BLaER1 treated with 17β-estradiol and CSF1 and Interleukin-3, amounts not matched to agents 10 nM and 100 nM (cell line): ENCODE measurements around the gene SERPINA3.
"Not testable (repeated sequence)": the region's sequence is repeated elsewhere in the genome, so short reads cannot be mapped to it uniquely, and the experiment has no call there.

Experiments
- H3K27ac ChIP-seq, 11 experiments: shearing (Covaris generic); formaldehyde crosslinking; 2 replicates each; pipeline ENCODE4 v1.8.1; 2022
- H3K27me3 ChIP-seq, 11 experiments: shearing (Covaris generic); formaldehyde crosslinking; 2 replicates each; pipeline ENCODE4 v1.8.1; 2022
- H3K36me3 ChIP-seq, 11 experiments: shearing (Covaris generic); formaldehyde crosslinking; 2 replicates each; pipeline ENCODE4 v1.8.1; 2022
- H3K4me1 ChIP-seq, 10 experiments: shearing (Covaris generic); formaldehyde crosslinking; 2 replicates each; pipeline ENCODE4 v1.8.1; 2022
- H3K4me2 ChIP-seq, 11 experiments: shearing (Covaris generic); formaldehyde crosslinking; 2 replicates each; pipeline ENCODE4 v1.8.1; 2022
- H3K4me3 ChIP-seq, 10 experiments: shearing (Covaris generic); formaldehyde crosslinking; 2 replicates each; pipeline ENCODE4 v1.8.1; 2022
- H3K9ac ChIP-seq, 11 experiments: shearing (Covaris generic); formaldehyde crosslinking; 2 replicates each; pipeline ENCODE4 v1.8.1; 2022
- H3K9me3 ChIP-seq, 11 experiments: shearing (Covaris generic); formaldehyde crosslinking; replicated peaks in 1 of 11; 2 replicates each; pipeline ENCODE4 v1.8.1; 2022
- H4K20me1 ChIP-seq, 11 experiments: shearing (Covaris generic); formaldehyde crosslinking; 2 replicates each; pipeline ENCODE4 v1.8.1; 2022
- Cebpa-rat ChIP-seq, 11 experiments: shearing (Covaris generic); IDR thresholded peaks; 2 replicates each; pipeline ENCODE4 v1.8.1; 2022

SERPINA3 gene

DNA sequence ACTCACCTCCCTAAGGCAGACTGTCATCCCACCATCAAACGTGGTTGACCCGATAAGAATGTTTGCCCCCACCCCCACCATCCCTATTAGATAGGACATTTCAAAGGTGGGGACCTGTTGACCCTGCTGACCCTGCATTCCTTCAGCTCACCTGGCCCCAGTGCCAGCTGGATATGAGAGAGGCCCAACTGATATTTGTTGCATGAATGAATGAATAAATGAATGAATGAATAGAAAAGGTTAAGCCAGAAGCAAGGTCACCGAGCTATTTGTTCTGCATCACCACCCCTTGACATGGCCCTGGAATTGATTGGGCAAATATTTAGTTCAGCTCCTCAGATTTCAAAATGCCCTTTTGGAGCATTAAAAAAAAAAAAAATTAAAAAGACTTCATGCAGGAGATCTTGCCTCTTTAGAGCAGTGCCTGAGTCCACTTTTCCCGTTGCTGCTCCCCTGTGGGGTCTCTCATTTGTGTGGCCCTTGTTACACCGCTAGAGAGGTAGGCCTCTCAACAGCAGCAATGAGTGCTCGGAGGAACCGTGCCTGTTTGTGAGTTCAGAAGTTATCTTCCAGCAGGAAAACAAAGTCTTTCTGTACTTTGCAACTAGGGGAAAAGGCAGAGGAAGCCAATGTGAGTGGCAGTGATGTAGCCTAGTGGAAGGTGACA lies 39.4 kb upstream of the SERPINA3 start:
- no peak overlapping the region for H3K9ac ChIP-seq
- no peaks in the 10 kb centered on the region for H3K9me3 ChIP-seq

DNA sequence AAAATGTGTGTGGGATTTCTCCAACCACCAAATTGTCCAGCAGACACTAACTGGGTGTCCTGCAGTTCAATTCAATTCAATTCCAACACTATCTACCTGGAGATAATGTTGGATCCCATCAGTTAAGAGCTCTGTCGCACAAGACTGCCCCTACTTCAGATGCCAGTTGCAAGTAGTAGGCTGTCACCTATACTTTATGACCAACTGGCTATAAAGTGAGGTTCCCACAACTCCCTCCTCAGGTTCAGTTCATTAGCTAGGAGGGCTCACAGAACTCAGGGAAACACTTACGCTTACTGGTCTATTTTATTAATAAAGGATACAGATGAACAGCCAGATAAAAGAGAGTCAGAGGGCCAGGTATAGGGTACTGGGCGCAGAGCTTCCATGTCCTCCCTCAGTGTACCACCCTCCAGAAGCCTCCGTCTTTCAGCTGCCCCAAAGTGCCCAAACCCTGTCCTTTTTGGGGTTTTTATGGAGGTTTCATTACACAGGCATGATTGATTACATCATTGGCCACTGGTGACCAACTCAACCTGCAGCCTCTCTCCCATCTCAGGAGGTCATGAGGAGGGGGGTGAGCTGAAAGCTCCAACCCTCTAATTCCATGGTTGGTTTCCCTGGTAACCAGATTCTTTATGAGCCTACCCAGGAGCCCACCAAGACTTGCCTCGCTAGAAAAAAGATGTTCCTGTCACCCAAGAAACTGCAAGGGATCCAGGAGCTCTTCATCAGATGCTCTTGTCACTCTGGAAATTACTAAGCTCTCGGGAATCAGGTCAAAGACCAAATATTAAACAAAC lies 38.5 kb upstream of the SERPINA3 start:
- Histone ChIP-seq H3K27me3 (no peaks in the 10 kb centered on the region), H3K9me3 (no peaks in the 10 kb centered on the region), H3K4me3 (no peak overlapping the region), H3K9ac (no peak overlapping the region), H4K20me1 (no peaks in the 10 kb centered on the region), H3K4me1 (peaks cover 0 to 12% (median 0%) of the 10 kb centered on the region in 10 experiments; a peak in 4 of 20 replicates), H3K4me2 (no peak overlapping the region), H3K36me3 (no peaks in the 10 kb centered on the region), H3K27ac (no peak overlapping the region)
- TF ChIP-seq Cebpa-rat (IDR thresholded peaks at IDR 0.05), result no peak

More for the DNA sequence above, 39.4 kb upstream of the SERPINA3 start:
- TF ChIP-seq Cebpa-rat (IDR thresholded peaks at IDR 0.05), result no peak
- Histone ChIP-seq H3K4me2 (no peak overlapping the region), H3K27ac (no peak overlapping the region), H3K4me1 (peaks cover 0 to 12% (median 0%) of the 10 kb centered on the region in 10 experiments; a peak in 4 of 20 replicates), H3K27me3 (no peaks in the 10 kb centered on the region), H4K20me1 (no peaks in the 10 kb centered on the region), H3K36me3 (no peaks in the 10 kb centered on the region), H3K4me3 (no peak overlapping the region)

DNA sequence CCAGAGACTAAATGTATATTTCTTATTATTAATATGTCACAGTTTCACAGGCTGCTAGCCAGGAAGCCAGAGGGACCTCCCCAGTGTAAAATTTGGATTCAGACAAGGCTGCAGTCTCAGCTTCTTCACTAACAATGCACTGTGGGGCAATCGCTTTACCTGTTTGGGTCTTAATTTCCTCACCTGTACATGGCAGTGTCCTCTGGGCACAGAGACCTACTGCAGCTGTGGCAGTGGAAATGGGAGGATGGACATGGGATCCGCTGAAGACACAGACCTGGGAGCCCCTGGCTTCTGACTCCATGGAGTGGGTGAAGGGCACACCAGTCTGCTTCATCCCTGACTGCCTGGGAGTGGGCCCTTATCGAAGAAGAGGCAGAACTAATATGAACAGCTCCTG lies 37.9 kb upstream of the SERPINA3 start:
- H3K9ac ChIP-seq, result no peak overlapping the region
- H3K4me3 ChIP-seq, result no peak overlapping the region
- H3K9me3 ChIP-seq, result no peaks in the 10 kb centered on the region
- peaks cover 0 to 12% (median 0%) of the 10 kb centered on the region in 10 experiments; a peak in 4 of 20 replicates for H3K4me1 ChIP-seq
- H3K27me3 ChIP-seq, result no peaks in the 10 kb centered on the region
- no peak for TF ChIP-seq Cebpa-rat (IDR thresholded peaks at IDR 0.05)
- H3K4me2 ChIP-seq, result no peak overlapping the region
- no peaks in the 10 kb centered on the region for H4K20me1 ChIP-seq
- no peak overlapping the region for H3K27ac ChIP-seq
- H3K36me3 ChIP-seq, result no peaks in the 10 kb centered on the region

- Histone ChIP-seq H3K9ac (no peak overlapping the region), H3K27me3 (no peaks in the 10 kb centered on the region), H4K20me1 (no peaks in the 10 kb centered on the region), H3K9me3 (no peaks in the 10 kb centered on the region), H3K36me3 (no peaks in the 10 kb centered on the region), H3K4me2 (no peak overlapping the region), H3K27ac (no peak overlapping the region), H3K4me1 (peaks cover 0 to 14% (median 0%) of the 10 kb centered on the region in 10 experiments; a peak in 7 of 20 replicates), H3K4me3 (no peak overlapping the region)
- no peak for TF ChIP-seq Cebpa-rat (IDR thresholded peaks at IDR 0.05)
Measured at GRCh38 chr14:94575730-94576585, 36.2 kb upstream of the SERPINA3 start.

DNA sequence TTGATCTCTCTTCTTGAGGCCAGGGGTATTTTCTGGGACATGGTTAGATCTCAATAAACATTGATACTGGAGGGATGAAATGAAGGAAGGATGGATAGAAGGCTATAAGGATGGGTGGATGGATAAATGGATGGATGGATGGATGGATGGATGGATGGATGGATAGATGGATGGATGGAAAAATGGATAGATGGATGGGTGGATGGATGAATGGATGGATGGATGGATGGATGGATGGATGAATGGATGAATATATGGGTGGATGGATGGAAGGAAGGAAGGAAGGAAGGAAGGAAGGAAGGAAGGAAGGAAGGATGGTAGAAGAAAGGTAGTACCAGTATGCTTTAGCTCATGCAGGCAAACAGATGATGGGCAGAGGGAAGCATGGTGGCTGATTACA lies 34.7 kb upstream of the SERPINA3 start:
- H3K9me3 ChIP-seq, H3K9ac ChIP-seq, H4K20me1 ChIP-seq, H3K27me3 ChIP-seq, H3K4me2 ChIP-seq, H3K27ac ChIP-seq, H3K4me1 ChIP-seq, H3K36me3 ChIP-seq, H3K4me3 ChIP-seq: not testable (repeated sequence)

DNA sequence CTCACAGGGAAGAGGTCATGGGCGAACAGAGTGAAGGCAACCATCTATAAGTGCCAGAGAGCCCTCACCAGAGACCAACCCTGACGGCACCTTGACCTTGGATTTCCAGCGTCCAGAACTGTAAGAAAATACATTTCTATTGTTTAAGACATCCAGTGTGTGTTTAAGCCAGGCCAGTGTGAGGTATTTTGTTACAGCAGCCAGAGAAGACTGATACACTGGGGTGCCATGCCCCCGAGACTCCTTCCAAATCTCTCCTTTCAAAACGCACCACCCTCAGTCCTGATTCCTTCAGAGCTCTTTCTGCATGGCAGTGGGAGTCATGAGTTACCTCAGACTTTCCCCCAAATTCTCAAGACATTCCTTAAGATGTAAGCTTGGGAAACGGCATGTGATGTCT lies 33.5 kb upstream of the SERPINA3 start:
- Histone ChIP-seq H3K4me3 (no peak overlapping the region), H3K27me3 (no peaks in the 10 kb centered on the region), H3K36me3 (no peaks in the 10 kb centered on the region), H3K4me2 (no peak overlapping the region), H4K20me1 (no peaks in the 10 kb centered on the region), H3K27ac (no peak overlapping the region), H3K9me3 (no peaks in the 10 kb centered on the region), H3K4me1 (peaks cover 0 to 9% (median 0%) of the 10 kb centered on the region in 10 experiments; a peak in 5 of 20 replicates), H3K9ac (no peak overlapping the region)
- TF ChIP-seq Cebpa-rat (IDR thresholded peaks at IDR 0.05), result no peak

GRCh38 chr14:94581127-94581999 lies 30.8 kb upstream of the SERPINA3 start, which contains the start of gene SERPINA5:
TSS of gene SERPINA5 (plus strand) at chr14:94581426. CDS start at chr14:94587363, 5,937 bp downstream.
- Histone ChIP-seq H3K27ac (no peak within 1 kb of the TSS), H3K4me3 (no peak within 1 kb of the TSS), H4K20me1 (no peaks in the 10 kb centered on the region), H3K36me3 (no peaks in the 10 kb centered on the region), H3K9me3 (no peaks in the 10 kb centered on the region), H3K27me3 (no peaks in the 10 kb centered on the region), H3K4me2 (peak within 1 kb of the TSS in 4 of 11 experiments; percentile 4 to 35 (median 18); a peak in 5 of 22 replicates), H3K4me1 (peaks cover 0 to 9% (median 0%) of the 10 kb centered on the region in 10 experiments; a peak in 5 of 20 replicates), H3K9ac (no peak within 1 kb of the TSS)
- TF ChIP-seq Cebpa-rat (IDR thresholded peaks at IDR 0.05), result no peak

GRCh38 chr14:94582199-94582750 lies 29.9 kb upstream of the SERPINA3 start:
- Histone ChIP-seq H4K20me1 (no peaks in the 10 kb centered on the region), H3K9me3 (no peaks in the 10 kb centered on the region), H3K27ac (no peak overlapping the region), H3K27me3 (no peaks in the 10 kb centered on the region), H3K36me3 (no peaks in the 10 kb centered on the region), H3K4me3 (no peak overlapping the region), H3K4me1 (peaks cover 0 to 9% (median 0%) of the 10 kb centered on the region in 10 experiments; a peak in 5 of 20 replicates), H3K4me2 (no peak overlapping the region), H3K9ac (no peak overlapping the region)
- TF ChIP-seq Cebpa-rat (IDR thresholded peaks at IDR 0.05), result no peak
